Thyroid gland (tissue), 4 donors: ENCODE measurements around the gene KLHL11. TPM values are rescaled to one million over a fixed set of nuclear protein-coding genes. Genes with fewer than 3 reads are reported as not detected.
"Not testable (repeated sequence)": the region's sequence is repeated elsewhere in the genome, so short reads cannot be mapped to it uniquely, and the experiment has no call there.

ENCODE experiments used
- DNase-seq, 2 donors: peaks; one replicate each; pipeline ENCODE4 v3.0.0-alpha.2; 2019
- H3K27ac ChIP-seq, 3 donors: fragments of 200-600 bp; sonication (generic); 1 replicate in 2 of 3; 2 replicates in 1 of 3; pipeline ENCODE4 v1.5.1; 2016 to 2019; ENCODE audit warnings: mild to moderate bottlenecking in 1 of 3, moderate library complexity in 1 of 3
- H3K27me3 ChIP-seq: fragments of 200-600 bp; sonication (generic); one replicate; pipeline ENCODE4 v1.5.1; 2019
- H3K36me3 ChIP-seq, 2 donors: fragments of 200-600 bp; sonication (generic); one replicate each; pipeline ENCODE4 v1.5.1; 2016 to 2019
- H3K4me1 ChIP-seq, 2 donors: fragments of 200-600 bp; sonication (generic); one replicate each; pipeline ENCODE4 v1.5.1; 2017 to 2019
- H3K4me3 ChIP-seq, 3 donors: fragments of 200-600 bp; sonication (generic); replicated peaks in 1 of 3; 1 replicate in 2 of 3; 2 replicates in 1 of 3; pipeline ENCODE4 v1.5.1; 2016; ENCODE audit warnings: mild to moderate bottlenecking in 1 of 3
- H3K9me3 ChIP-seq: fragments of 200-600 bp; sonication (generic); one replicate; pipeline ENCODE4 v1.5.1; 2017
- POLR2A ChIP-seq, 2 donors: fragments of 450-650 bp; IDR thresholded peaks; one replicate each; pipeline ENCODE4 v1.6.1; 2017; ENCODE audit warnings: antibody characterized with exemption in 2 of 2, mild to moderate bottlenecking in 2 of 2, moderate library complexity in 1 of 2
- WGBS, 2 donors: methylation state at CpG; one replicate each; pipeline ENCODE4 v1.1.5; 2017; 5-methylcytosine and 5-hydroxymethylcytosine counted together
- intact Hi-C: fragments of 100-400 bp; cut with DNase I; formaldehyde crosslinking; loops from one replicate; pipeline ENCODE4 v1.15.1; 2023
- total RNA-seq, 4 donors: library from RNA; depleted of rRNA; stranded (reverse); fragments of >200 nt; gene quantifications; one replicate each; pipeline ENCODE4 v1.2.3, GENCODE V29; 2016
- TF ChIP-seq, protein P1 (sequence below), 6 experiments: fragments of 200-600 bp in 3 of 6; fragments of 450-650 bp in 3 of 6; sonication (generic) in 3 of 6; IDR thresholded peaks; one replicate each; pipeline ENCODE4 v1.5.1; 2016 to 2019; ENCODE audit warnings: antibody characterized with exemption in 6 of 6, mild to moderate bottlenecking in 2 of 6, inconsistent platforms in 1 of 6, moderate library complexity in 1 of 6

KLHL11 gene
- total RNA-seq, 4 donors from 2014 or later: 46.0 to 60.7 (median 46.9) TPM

GRCh38 chr17:41836550-41837196, 28.6 kb downstream of the KLHL11 start:
- peaks cover 0 to 6% of the 10 kb centered on the region in 2 donors for H3K36me3 ChIP-seq
- H3K9me3 ChIP-seq: no peaks in the 10 kb centered on the region
- TF ChIP-seq POLR2A (IDR thresholded peaks at IDR 0.05): no peak
- H3K4me1 ChIP-seq: peaks cover 26% of the 10 kb centered on the region in 2 donors
- intact Hi-C loops: no loop called here
- peak overlapping the region; percentile 79 to 92 (median 88) for H3K27ac ChIP-seq
- WGBS, 2 donors: 43 to 52% methylated on average over 20 to 21 of the region's 21 CpGs
- peak in 1 of 2 donors; percentile 28 for DNase-seq
- H3K27me3 ChIP-seq: no peaks in the 10 kb centered on the region
- peak overlapping the region in 1 of 3 donors; percentile 93 for H3K4me3 ChIP-seq

GRCh38 chr17:41835800-41836549, 29.2 kb downstream of the KLHL11 start, which contains the start of gene NT5C3B:
Gene NT5C3B (minus strand): TSS chr17:41836232. CDS start chr17:41836193, 39 bp downstream.
- H3K9me3 ChIP-seq: no peaks in the 10 kb centered on the region
- H3K4me3 ChIP-seq: peak within 1 kb of the TSS; percentile 61 to 93 (median 93)
- peaks cover 19 to 21% of the 10 kb centered on the region in 2 donors for H3K4me1 ChIP-seq
- intact Hi-C loops: no loop called here
- peak; percentile 63 to 69 for DNase-seq
- H3K27me3 ChIP-seq: no peaks in the 10 kb centered on the region
- TF ChIP-seq POLR2A (IDR thresholded peaks at IDR 0.05): peak in 1 of 2 donors; percentile 62
- TF ChIP-seq, protein P1, sequence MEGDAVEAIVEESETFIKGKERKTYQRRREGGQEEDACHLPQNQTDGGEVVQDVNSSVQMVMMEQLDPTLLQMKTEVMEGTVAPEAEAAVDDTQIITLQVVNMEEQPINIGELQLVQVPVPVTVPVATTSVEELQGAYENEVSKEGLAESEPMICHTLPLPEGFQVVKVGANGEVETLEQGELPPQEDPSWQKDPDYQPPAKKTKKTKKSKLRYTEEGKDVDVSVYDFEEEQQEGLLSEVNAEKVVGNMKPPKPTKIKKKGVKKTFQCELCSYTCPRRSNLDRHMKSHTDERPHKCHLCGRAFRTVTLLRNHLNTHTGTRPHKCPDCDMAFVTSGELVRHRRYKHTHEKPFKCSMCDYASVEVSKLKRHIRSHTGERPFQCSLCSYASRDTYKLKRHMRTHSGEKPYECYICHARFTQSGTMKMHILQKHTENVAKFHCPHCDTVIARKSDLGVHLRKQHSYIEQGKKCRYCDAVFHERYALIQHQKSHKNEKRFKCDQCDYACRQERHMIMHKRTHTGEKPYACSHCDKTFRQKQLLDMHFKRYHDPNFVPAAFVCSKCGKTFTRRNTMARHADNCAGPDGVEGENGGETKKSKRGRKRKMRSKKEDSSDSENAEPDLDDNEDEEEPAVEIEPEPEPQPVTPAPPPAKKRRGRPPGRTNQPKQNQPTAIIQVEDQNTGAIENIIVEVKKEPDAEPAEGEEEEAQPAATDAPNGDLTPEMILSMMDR (IDR thresholded peaks at IDR 0.05): no peak
- H3K27ac ChIP-seq: peak within 1 kb of the TSS; percentile 79 to 92 (median 88)
- WGBS, 2 donors: 1% methylated on average over 16 to 48 of the region's 72 CpGs
- H3K36me3 ChIP-seq: peaks cover 0 to 11% of the 10 kb centered on the region in 2 donors

GRCh38 chr17:41835214-41835799, 29.9 kb downstream of the KLHL11 start:
- intact Hi-C loops: no loop called here
- Histone ChIP-seq H3K9me3 (no peaks in the 10 kb centered on the region), H3K27me3 (no peaks in the 10 kb centered on the region), H3K36me3 (peaks cover 3 to 16% of the 10 kb centered on the region in 2 donors), H3K27ac (peak overlapping the region; percentile 79 to 92 (median 88)), H3K4me1 (peaks cover 17% of the 10 kb centered on the region in 2 donors), H3K4me3 (peak overlapping the region; percentile 61 to 93 (median 93))
- TF ChIP-seq, protein P1 (IDR thresholded peaks at IDR 0.05): no peak
- no peak for TF ChIP-seq POLR2A (IDR thresholded peaks at IDR 0.05)
- WGBS, 2 donors: 20 to 25% methylated on average over 9 to 13 of the region's 13 CpGs
- DNase-seq: no peak

DNA sequence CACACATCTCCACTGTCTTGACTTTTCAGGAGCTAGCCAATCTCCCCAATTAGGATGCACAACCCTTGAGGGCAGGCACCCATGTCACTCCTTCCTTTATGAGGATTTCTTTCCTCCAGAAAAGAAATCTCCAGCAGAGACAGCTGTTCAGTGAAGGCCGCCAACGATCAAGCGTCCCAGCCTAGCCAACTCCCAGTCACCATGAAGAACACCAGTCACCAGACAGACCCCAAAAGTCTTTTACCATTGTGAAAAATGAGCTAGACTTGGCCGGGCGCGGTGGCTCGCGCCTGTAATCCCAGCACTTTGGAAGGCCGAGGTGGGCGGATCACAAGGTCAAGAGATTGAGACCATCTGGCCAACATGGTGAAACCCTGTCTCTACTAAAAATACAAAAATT, 35.3 kb downstream of the KLHL11 start:
- intact Hi-C loops, H3K27me3 ChIP-seq, H3K4me3 ChIP-seq, H3K9me3 ChIP-seq, H3K4me1 ChIP-seq, DNase-seq, H3K27ac ChIP-seq: not testable (repeated sequence)
- 86% methylated on average over 10 of the region's 10 CpGs for WGBS, 2 donors
- H3K36me3 ChIP-seq: peaks cover 36 to 56% of the 10 kb centered on the region in 2 donors

DNA sequence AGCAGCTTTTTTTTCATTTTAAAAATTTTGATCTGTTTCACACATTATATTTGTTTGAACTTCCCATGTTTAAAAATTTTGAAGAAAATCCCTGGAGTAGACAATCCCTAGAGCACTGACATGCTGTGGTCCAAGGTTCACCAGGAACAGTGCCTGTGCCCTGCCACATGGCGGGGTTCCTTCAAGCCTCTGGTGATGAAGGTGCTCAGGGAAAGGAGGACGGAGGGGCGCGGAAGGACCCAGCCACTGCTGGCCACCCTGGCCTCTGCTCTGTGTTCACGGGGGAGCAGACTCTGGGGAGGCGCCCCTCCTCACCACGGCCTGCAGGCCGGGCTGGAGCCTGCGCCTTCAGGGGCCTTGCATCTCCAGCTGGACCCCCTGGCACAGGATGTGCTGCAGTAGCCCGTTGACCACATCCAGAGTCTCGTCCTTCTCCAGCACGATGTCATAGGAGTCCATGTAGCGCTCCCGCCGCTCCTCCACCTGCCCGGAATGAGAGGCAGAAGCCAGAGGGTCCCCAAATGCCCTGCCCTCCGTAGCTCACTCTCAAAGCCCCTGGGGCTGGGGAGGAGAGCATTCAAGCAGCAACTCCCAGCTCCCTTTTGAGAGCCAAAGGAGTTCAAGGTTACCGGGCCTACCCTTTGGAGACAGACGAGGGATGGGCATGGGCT, 39.9 kb downstream of the KLHL11 start:
- DNase-seq: no peak
- TF ChIP-seq, protein P1 (IDR thresholded peaks at IDR 0.05): no peak
- TF ChIP-seq POLR2A (IDR thresholded peaks at IDR 0.05): no peak
- H3K4me1 ChIP-seq: no peaks in the 10 kb centered on the region
- H3K4me3 ChIP-seq: no peak overlapping the region
- WGBS, 2 donors: 94% methylated on average over 18 to 19 of the region's 19 CpGs
- no peaks in the 10 kb centered on the region for H3K27me3 ChIP-seq
- peaks cover 34 to 40% of the 10 kb centered on the region in 2 donors for H3K36me3 ChIP-seq
- no peak overlapping the region for H3K27ac ChIP-seq
- intact Hi-C loops: no loop called here
- no peaks in the 10 kb centered on the region for H3K9me3 ChIP-seq
